Measurements from ENCODE around the gene MPST. TPM values are rescaled to one million over a fixed set of nuclear protein-coding genes. Genes with fewer than 3 reads are reported as not detected.

The MPST gene
- total RNA-seq, 1 experiment from 2014 or later = 68.6 TPM

- CTCF ChIA-PET = no interaction called here
- POLR2A ChIA-PET = no interaction called here
- Histone ChIP-seq H3K9me3 (ENCODE audit: control insufficient read depth in 1 of 2, insufficient read depth in 1 of 2, low read depth in 1 of 2, low read length in 2 of 2) (no peaks in the 10 kb centered on the region), H3K27ac (ENCODE audit: low read depth, low read length) (no peak overlapping the region), H2AFZ (ENCODE audit: low read depth, low read length, poor library complexity, severe bottlenecking) (no peak overlapping the region), H3K4me2 (ENCODE audit: low read length) (no peak overlapping the region), H3K9ac (ENCODE audit: low read length) (no peak overlapping the region), H3K27me3 (ENCODE audit: insufficient read depth, low read length) (no peaks in the 10 kb centered on the region), H4K20me1 (ENCODE audit: insufficient read depth) (no peaks in the 10 kb centered on the region), H3K36me3 (ENCODE audit: control insufficient read depth in 1 of 2, insufficient read depth in 2 of 2, low read length in 2 of 2) (peaks cover 0 to 2% of the 10 kb centered on the region in 2 experiments; a peak in 1 of 4 replicates), H3K79me2 (ENCODE audit: insufficient read depth, low read length) (no peaks in the 10 kb centered on the region), H3K4me1 (ENCODE audit: control insufficient read depth in 1 of 2, insufficient read depth in 2 of 2, low read length in 2 of 2) (peaks cover 5 to 11% of the 10 kb centered on the region in 2 experiments; a peak in 2 of 4 replicates), H3K9me2 (ENCODE audit: insufficient read depth) (no peaks in the 10 kb centered on the region), H3K4me3 (replicated peaks in 1 of 2; ENCODE audit: low read depth in 1 of 2, low read length in 2 of 2) (no peak overlapping the region)
- intact Hi-C loops (cut with micrococcal nuclease) = no loop called here
- RAD21 ChIA-PET (ENCODE audit: low non-redundant PET in 1 of 2, low total read pairs in 2 of 2, uncharacterized antibody in 2 of 2, unreplicated experiment in 2 of 2) = no interaction called here
- DNase-seq (ENCODE audit: low read depth, low spot score) (no peak), ATAC-seq (no peak)
- TF ChIP-seq POLR2AphosphoS5 (IDR thresholded peaks at IDR 0.05; ENCODE audit: low read depth, low read length) = no peak
- TF ChIP-seq RAD21 (IDR thresholded peaks at IDR 0.05; ENCODE audit: low read depth) = no peak
- BruUV-seq (replicated peaks) = no TSS peak
These were observed 33.9 kb downstream of the MPST start for GRCh38 chr22:37053310-37054055.

GRCh38 chr22:37054056-37054395 lies 34.5 kb downstream of the MPST start:
- H3K4me2 ChIP-seq (ENCODE audit: low read length) = no peak overlapping the region
- RAD21 ChIA-PET (ENCODE audit: low non-redundant PET in 1 of 2, low total read pairs in 2 of 2, uncharacterized antibody in 2 of 2, unreplicated experiment in 2 of 2) = no interaction called here

More at GRCh38 chr22:37054056-37054395, 34.5 kb downstream of the MPST start:
- Histone ChIP-seq H3K9ac (ENCODE audit: low read length) (no peak overlapping the region), H3K4me3 (replicated peaks in 1 of 2; ENCODE audit: low read depth in 1 of 2, low read length in 2 of 2) (no peak overlapping the region), H3K9me2 (ENCODE audit: insufficient read depth) (no peaks in the 10 kb centered on the region), H3K27ac (ENCODE audit: low read depth, low read length) (no peak overlapping the region), H3K36me3 (ENCODE audit: control insufficient read depth in 1 of 2, insufficient read depth in 2 of 2, low read length in 2 of 2) (peaks cover 0 to 2% of the 10 kb centered on the region in 2 experiments; a peak in 1 of 4 replicates), H2AFZ (ENCODE audit: low read depth, low read length, poor library complexity, severe bottlenecking) (no peak overlapping the region), H3K4me1 (ENCODE audit: control insufficient read depth in 1 of 2, insufficient read depth in 2 of 2, low read length in 2 of 2) (peaks cover 5 to 11% of the 10 kb centered on the region in 2 experiments; a peak in 2 of 4 replicates), H3K79me2 (ENCODE audit: insufficient read depth, low read length) (no peaks in the 10 kb centered on the region), H3K9me3 (ENCODE audit: control insufficient read depth in 1 of 2, insufficient read depth in 1 of 2, low read depth in 1 of 2, low read length in 2 of 2) (no peaks in the 10 kb centered on the region), H4K20me1 (ENCODE audit: insufficient read depth) (no peaks in the 10 kb centered on the region), H3K27me3 (ENCODE audit: insufficient read depth, low read length) (no peaks in the 10 kb centered on the region)
- intact Hi-C loops (cut with micrococcal nuclease) = no loop called here
- ChIA-PET POLR2A (no interaction called here), CTCF (no interaction called here)
- no peak for ATAC-seq
- DNase-seq (ENCODE audit: low read depth, low spot score) = no peak
- BruUV-seq (replicated peaks) = no TSS peak
- no peak for TF ChIP-seq EGR1 (IDR thresholded peaks at IDR 0.05; ENCODE audit: low read depth)
